Astrocyte (in vitro differentiated cells and primary cell): ENCODE results near the gene NLN. TPM values are rescaled to one million over a fixed set of nuclear protein-coding genes. Genes with fewer than 3 reads are reported as not detected.

Experiments
- DNase-seq: peaks from one replicate; pipeline ENCODE4 v3.0.0-alpha.2; 2010; ENCODE audit warnings: low read depth
- FAIRE-seq: peaks from 2 replicates; lab custom pipeline; 2011; peaks lifted over from hg19 to GRCh38; lab: Jason Lieb, UNC
- H2AFZ ChIP-seq: 2 replicates; pipeline ENCODE4 v1.6.0; 2012; ENCODE audit warnings: low read depth, low read length, inconsistent platforms
- H3K27ac ChIP-seq: 2 replicates; pipeline ENCODE4 v1.5.1; 2011; ENCODE audit warnings: low read depth, low read length, inconsistent platforms
- H3K27me3 ChIP-seq: 2 replicates; pipeline ENCODE4 v1.6.0; 2011; ENCODE audit warnings: low read length, inconsistent platforms; ENCODE audit not compliant: insufficient read depth
- H3K36me3 ChIP-seq: 2 replicates; pipeline ENCODE4 v1.5.1; 2011; ENCODE audit warnings: low read length, inconsistent platforms; ENCODE audit not compliant: insufficient read depth
- H3K4me1 ChIP-seq: 2 replicates; pipeline ENCODE4 v1.5.1; 2011; ENCODE audit warnings: low read length, inconsistent platforms; ENCODE audit not compliant: insufficient read depth
- H3K4me2 ChIP-seq: 2 replicates; pipeline ENCODE4 v1.6.0; 2012; ENCODE audit warnings: low read length, inconsistent platforms
- H3K4me3 ChIP-seq: 2 replicates; pipeline ENCODE4 v1.5.1; 2011; ENCODE audit warnings: low read depth, mild to moderate bottlenecking, low read length, inconsistent platforms; ENCODE audit not compliant: insufficient read depth
- H3K79me2 ChIP-seq: 2 replicates; pipeline ENCODE4 v1.6.0; 2012; ENCODE audit warnings: mild to moderate bottlenecking, low read length, inconsistent platforms; ENCODE audit not compliant: insufficient read depth
- H3K9ac ChIP-seq: 2 replicates; pipeline ENCODE4 v1.6.0; 2012; ENCODE audit warnings: mild to moderate bottlenecking, low read length, inconsistent platforms
- H3K9me3 ChIP-seq: 2 replicates; pipeline ENCODE4 v1.5.1; 2012; ENCODE audit warnings: low read depth, mild to moderate bottlenecking, low read length, inconsistent platforms; ENCODE audit not compliant: insufficient read depth
- H4K20me1 ChIP-seq: 2 replicates; pipeline ENCODE4 v1.6.0; 2012; ENCODE audit warnings: low read length, inconsistent platforms; ENCODE audit not compliant: insufficient read depth
- H3K27ac Mint-ChIP-seq: one replicate; pipeline ENCODE4 v1.8.0; 2021; ENCODE audit warnings: mild to moderate bottlenecking, mixed read lengths; ENCODE audit not compliant: unreplicated experiment
- H3K27me3 Mint-ChIP-seq: one replicate; pipeline ENCODE4 v1.8.0; 2021; ENCODE audit warnings: low read depth, mixed read lengths; ENCODE audit not compliant: unreplicated experiment
- H3K36me3 Mint-ChIP-seq: one replicate; pipeline ENCODE4 v1.8.0; 2021; ENCODE audit warnings: low read depth, mixed read lengths; ENCODE audit not compliant: unreplicated experiment
- H3K4me1 Mint-ChIP-seq: one replicate; pipeline ENCODE4 v1.8.0; 2021; ENCODE audit warnings: low read depth, mixed read lengths; ENCODE audit not compliant: unreplicated experiment
- H3K4me3 Mint-ChIP-seq: one replicate; pipeline ENCODE4 v1.8.0; 2021; ENCODE audit warnings: mild to moderate bottlenecking, moderate library complexity, mixed read lengths; ENCODE audit not compliant: unreplicated experiment
- H3K9me3 Mint-ChIP-seq: one replicate; pipeline ENCODE4 v1.8.0; 2021; ENCODE audit warnings: mild to moderate bottlenecking, mixed read lengths; ENCODE audit not compliant: unreplicated experiment
- CTCF ChIP-seq: IDR thresholded peaks from 2 replicates; pipeline ENCODE4 v1.5.1; 2011; ENCODE audit warnings: low read depth, mild to moderate bottlenecking, inconsistent platforms, low read length, moderate library complexity; ENCODE audit not compliant: insufficient read depth
- EZH2 ChIP-seq: IDR thresholded peaks from 2 replicates; pipeline ENCODE4 v1.6.1; 2012; ENCODE audit warnings: mild to moderate bottlenecking, low read length, inconsistent platforms; ENCODE audit not compliant: insufficient read depth
- total RNA-seq: library from RNA; stranded (reverse); gene quantifications from 2 replicates; pipeline ENCODE4 v1.2.1, GENCODE V29; 2021

NLN gene
- total RNA-seq, 1 donor from 2014 or later: 65.2 TPM

- Histone ChIP-seq H3K79me2 (no peaks in the 10 kb centered on the region), H4K20me1 (no peaks in the 10 kb centered on the region), H3K4me2 (no peak overlapping the region), H3K4me3 (no peak overlapping the region), H3K27me3 (no peaks in the 10 kb centered on the region), H3K9me3 (no peaks in the 10 kb centered on the region), H3K4me1 (peaks cover 10% of the 10 kb centered on the region), H3K36me3 (no peaks in the 10 kb centered on the region), H3K9ac (no peak overlapping the region), H2AFZ (no peak overlapping the region), H3K27ac (no peak overlapping the region)
- TF ChIP-seq CTCF: no peak
- no peak for TF ChIP-seq EZH2
- no peak for FAIRE-seq
- Mint-ChIP-seq H3K4me3 (no peak overlapping the region), H3K27me3 (no peaks in the 10 kb centered on the region), H3K36me3 (peaks cover 2% of the 10 kb centered on the region), H3K27ac (peak overlapping the region; percentile 20), H3K9me3 (no peaks in the 10 kb centered on the region), H3K4me1 (peaks cover 22% of the 10 kb centered on the region)
- DNase-seq: no peak
Measured at GRCh38 chr5:65832603-65833228, 110.7 kb downstream of the NLN start.

GRCh38 chr5:65833780-65834179, 111.8 kb downstream of the NLN start:
- Histone ChIP-seq H3K9ac (no peak overlapping the region), H3K79me2 (no peaks in the 10 kb centered on the region), H3K4me2 (no peak overlapping the region), H3K27me3 (no peaks in the 10 kb centered on the region), H2AFZ (no peak overlapping the region), H3K4me3 (no peak overlapping the region), H3K4me1 (peaks cover 10% of the 10 kb centered on the region), H4K20me1 (no peaks in the 10 kb centered on the region), H3K36me3 (no peaks in the 10 kb centered on the region), H3K9me3 (no peaks in the 10 kb centered on the region), H3K27ac (no peak overlapping the region)
- Mint-ChIP-seq H3K36me3 (peaks cover 2% of the 10 kb centered on the region), H3K4me1 (peaks cover 18% of the 10 kb centered on the region), H3K27ac (no peak overlapping the region), H3K27me3 (no peaks in the 10 kb centered on the region), H3K4me3 (no peak overlapping the region), H3K9me3 (no peaks in the 10 kb centered on the region)
- DNase-seq: no peak
- FAIRE-seq: no peak
- TF ChIP-seq EZH2 (no peak), CTCF (no peak)

- Mint-ChIP-seq H3K9me3 (no peaks in the 10 kb centered on the region), H3K27ac (no peak overlapping the region), H3K4me3 (no peak overlapping the region), H3K27me3 (no peaks in the 10 kb centered on the region), H3K4me1 (peaks cover 18% of the 10 kb centered on the region), H3K36me3 (peaks cover 2% of the 10 kb centered on the region)
- H3K9ac ChIP-seq: no peak overlapping the region
- FAIRE-seq: no peak
- no peak overlapping the region for H3K4me3 ChIP-seq
- H4K20me1 ChIP-seq: no peaks in the 10 kb centered on the region
- no peaks in the 10 kb centered on the region for H3K36me3 ChIP-seq
- H3K4me1 ChIP-seq: peaks cover 10% of the 10 kb centered on the region
- DNase-seq: no peak
- H3K79me2 ChIP-seq: no peaks in the 10 kb centered on the region
- TF ChIP-seq EZH2: no peak
- TF ChIP-seq CTCF: no peak
- no peak overlapping the region for H2AFZ ChIP-seq
- no peaks in the 10 kb centered on the region for H3K27me3 ChIP-seq
- no peak overlapping the region for H3K27ac ChIP-seq
- no peak overlapping the region for H3K4me2 ChIP-seq
- no peaks in the 10 kb centered on the region for H3K9me3 ChIP-seq
Measured at GRCh38 chr5:65834306-65834705, 112.3 kb downstream of the NLN start.
